ENCODE data around the gene ADCY3. TPM values are rescaled to one million over a fixed set of nuclear protein-coding genes. Genes with fewer than 3 reads are reported as not detected.

Gene ADCY3
- total RNA-seq, 1 experiment from 2014 or later, result 50.3 TPM

GRCh38 chr2:24935145-24935544, 15.1 kb upstream of the ADCY3 start:
- ChIA-PET POLR2A (no interaction called here), CTCF (no interaction called here)
- H3K4me3 Mint-ChIP-seq (ENCODE audit: unreplicated experiment), result no peak overlapping the region
- no peaks in the 10 kb centered on the region for H3K36me3 Mint-ChIP-seq (ENCODE audit: insufficient read depth, unreplicated experiment)
- H3K27me3 Mint-ChIP-seq (ENCODE audit: insufficient read depth, unreplicated experiment), result no peaks in the 10 kb centered on the region
- no peak for TF ChIP-seq CTCF (IDR thresholded peaks at IDR 0.05; ENCODE audit: unreplicated experiment)
- DNase-seq (ENCODE audit: unreplicated experiment), result no peak
- intact Hi-C loops (cut with micrococcal nuclease), result no loop called here
- no TSS peak for BruUV-seq (replicated peaks)
- H3K4me1 Mint-ChIP-seq (ENCODE audit: insufficient read depth, unreplicated experiment), result peaks cover 6% of the 10 kb centered on the region
- H3K27ac Mint-ChIP-seq (ENCODE audit: low read depth, unreplicated experiment), result no peak overlapping the region
- no peaks in the 10 kb centered on the region for H3K9me3 Mint-ChIP-seq (ENCODE audit: unreplicated experiment)

- Mint-ChIP-seq H3K4me1 (ENCODE audit: insufficient read depth, unreplicated experiment) (peaks cover 10% of the 10 kb centered on the region), H3K36me3 (ENCODE audit: insufficient read depth, unreplicated experiment) (no peaks in the 10 kb centered on the region), H3K9me3 (ENCODE audit: unreplicated experiment) (no peaks in the 10 kb centered on the region), H3K27ac (ENCODE audit: low read depth, unreplicated experiment) (no peak overlapping the region), H3K27me3 (ENCODE audit: insufficient read depth, unreplicated experiment) (no peaks in the 10 kb centered on the region), H3K4me3 (ENCODE audit: unreplicated experiment) (no peak overlapping the region)
- POLR2A ChIA-PET, result no interaction called here
- BruUV-seq (replicated peaks), result no TSS peak
- DNase-seq (ENCODE audit: unreplicated experiment), result no peak
- CTCF ChIA-PET, result no interaction called here
- TF ChIP-seq CTCF (IDR thresholded peaks at IDR 0.05; ENCODE audit: unreplicated experiment), result no peak
- intact Hi-C loops (cut with micrococcal nuclease), result no loop called here
These were observed 12.7 kb upstream of the ADCY3 start for GRCh38 chr2:24932715-24933114.

GRCh38 chr2:24930768-24931167, 10.7 kb upstream of the ADCY3 start:
- H3K27me3 Mint-ChIP-seq (ENCODE audit: insufficient read depth, unreplicated experiment), result no peaks in the 10 kb centered on the region
- H3K4me3 Mint-ChIP-seq (ENCODE audit: unreplicated experiment), result no peak overlapping the region
- H3K9me3 Mint-ChIP-seq (ENCODE audit: unreplicated experiment), result no peaks in the 10 kb centered on the region
- intact Hi-C loops (cut with micrococcal nuclease), result no loop called here
- ChIA-PET CTCF (no interaction called here), POLR2A (interaction anchor here (0.7 kb wide), 1 partner anchor 26 kb away, joined by 3 read pairs; no protein-coding TSS in a partner anchor)
- DNase-seq (ENCODE audit: unreplicated experiment), result peak; percentile 31
- H3K4me1 Mint-ChIP-seq (ENCODE audit: insufficient read depth, unreplicated experiment), result peaks cover 10% of the 10 kb centered on the region
- no peak for TF ChIP-seq CTCF (IDR thresholded peaks at IDR 0.05; ENCODE audit: unreplicated experiment)
- H3K36me3 Mint-ChIP-seq (ENCODE audit: insufficient read depth, unreplicated experiment), result no peaks in the 10 kb centered on the region
- no TSS peak for BruUV-seq (replicated peaks)
- H3K27ac Mint-ChIP-seq (ENCODE audit: low read depth, unreplicated experiment), result no peak overlapping the region

- peaks cover 10% of the 10 kb centered on the region for H3K4me1 Mint-ChIP-seq (ENCODE audit: insufficient read depth, unreplicated experiment)
- H3K27me3 Mint-ChIP-seq (ENCODE audit: insufficient read depth, unreplicated experiment), result no peaks in the 10 kb centered on the region
- peak; percentile 27 for DNase-seq (ENCODE audit: unreplicated experiment)
- H3K9me3 Mint-ChIP-seq (ENCODE audit: unreplicated experiment), result no peaks in the 10 kb centered on the region
- TF ChIP-seq CTCF (IDR thresholded peaks at IDR 0.05; ENCODE audit: unreplicated experiment), result no peak
- CTCF ChIA-PET, result interaction anchor here (0.6 to 1.1 kb wide), 2 partner anchors 200 to 369 kb away, joined by 3 to 4 read pairs; no protein-coding TSS in a partner anchor
- BruUV-seq (replicated peaks), result no TSS peak
- no peak overlapping the region for H3K4me3 Mint-ChIP-seq (ENCODE audit: unreplicated experiment)
- H3K27ac Mint-ChIP-seq (ENCODE audit: low read depth, unreplicated experiment), result no peak overlapping the region
- POLR2A ChIA-PET, result interaction anchor here (0.6 kb wide), 1 partner anchor 14 kb away, joined by 3 read pairs; no protein-coding TSS in a partner anchor
- no peaks in the 10 kb centered on the region for H3K36me3 Mint-ChIP-seq (ENCODE audit: insufficient read depth, unreplicated experiment)
- intact Hi-C loops (cut with micrococcal nuclease), result no loop called here
These were observed 9.2 kb upstream of the ADCY3 start for GRCh38 chr2:24929230-24929629.
